Measurements from ENCODE around the gene AADACL4.

DNA sequence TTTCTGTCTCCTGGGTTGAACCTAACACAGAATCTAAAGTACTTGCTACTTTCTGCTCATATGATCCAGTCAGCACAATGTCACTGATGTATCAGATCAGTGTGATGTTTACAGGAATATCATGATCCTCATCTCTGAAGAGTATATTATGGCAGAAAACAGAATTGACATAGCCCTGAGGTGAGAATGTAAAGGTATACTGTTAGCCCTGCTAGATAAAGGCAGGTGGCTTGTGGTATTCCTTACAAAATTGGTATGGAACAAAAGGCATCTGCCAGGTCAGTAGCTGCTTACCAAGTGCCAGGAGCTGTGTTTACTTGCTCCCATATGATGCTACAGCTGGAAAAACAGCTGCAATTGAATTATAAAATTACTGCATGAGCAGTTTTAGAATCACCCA is 30.5 kb downstream of the AADACL4 start:
- TF ChIP-seq, protein P1, sequence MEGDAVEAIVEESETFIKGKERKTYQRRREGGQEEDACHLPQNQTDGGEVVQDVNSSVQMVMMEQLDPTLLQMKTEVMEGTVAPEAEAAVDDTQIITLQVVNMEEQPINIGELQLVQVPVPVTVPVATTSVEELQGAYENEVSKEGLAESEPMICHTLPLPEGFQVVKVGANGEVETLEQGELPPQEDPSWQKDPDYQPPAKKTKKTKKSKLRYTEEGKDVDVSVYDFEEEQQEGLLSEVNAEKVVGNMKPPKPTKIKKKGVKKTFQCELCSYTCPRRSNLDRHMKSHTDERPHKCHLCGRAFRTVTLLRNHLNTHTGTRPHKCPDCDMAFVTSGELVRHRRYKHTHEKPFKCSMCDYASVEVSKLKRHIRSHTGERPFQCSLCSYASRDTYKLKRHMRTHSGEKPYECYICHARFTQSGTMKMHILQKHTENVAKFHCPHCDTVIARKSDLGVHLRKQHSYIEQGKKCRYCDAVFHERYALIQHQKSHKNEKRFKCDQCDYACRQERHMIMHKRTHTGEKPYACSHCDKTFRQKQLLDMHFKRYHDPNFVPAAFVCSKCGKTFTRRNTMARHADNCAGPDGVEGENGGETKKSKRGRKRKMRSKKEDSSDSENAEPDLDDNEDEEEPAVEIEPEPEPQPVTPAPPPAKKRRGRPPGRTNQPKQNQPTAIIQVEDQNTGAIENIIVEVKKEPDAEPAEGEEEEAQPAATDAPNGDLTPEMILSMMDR (IDR thresholded peaks at IDR 0.05), result no peak
- TF ChIP-seq EZH2 (IDR thresholded peaks at IDR 0.05; ENCODE audit: borderline replicate concordance, insufficient read depth, low read depth, low read length, poor library complexity, severe bottlenecking), result no peak

Measured in B cell (primary cell).